Measurements from ENCODE around the gene MAB21L2.
"Not testable (repeated sequence)": the region's sequence is repeated elsewhere in the genome, so short reads cannot be mapped to it uniquely, and the experiment has no call there.

Gene MAB21L2

DNA sequence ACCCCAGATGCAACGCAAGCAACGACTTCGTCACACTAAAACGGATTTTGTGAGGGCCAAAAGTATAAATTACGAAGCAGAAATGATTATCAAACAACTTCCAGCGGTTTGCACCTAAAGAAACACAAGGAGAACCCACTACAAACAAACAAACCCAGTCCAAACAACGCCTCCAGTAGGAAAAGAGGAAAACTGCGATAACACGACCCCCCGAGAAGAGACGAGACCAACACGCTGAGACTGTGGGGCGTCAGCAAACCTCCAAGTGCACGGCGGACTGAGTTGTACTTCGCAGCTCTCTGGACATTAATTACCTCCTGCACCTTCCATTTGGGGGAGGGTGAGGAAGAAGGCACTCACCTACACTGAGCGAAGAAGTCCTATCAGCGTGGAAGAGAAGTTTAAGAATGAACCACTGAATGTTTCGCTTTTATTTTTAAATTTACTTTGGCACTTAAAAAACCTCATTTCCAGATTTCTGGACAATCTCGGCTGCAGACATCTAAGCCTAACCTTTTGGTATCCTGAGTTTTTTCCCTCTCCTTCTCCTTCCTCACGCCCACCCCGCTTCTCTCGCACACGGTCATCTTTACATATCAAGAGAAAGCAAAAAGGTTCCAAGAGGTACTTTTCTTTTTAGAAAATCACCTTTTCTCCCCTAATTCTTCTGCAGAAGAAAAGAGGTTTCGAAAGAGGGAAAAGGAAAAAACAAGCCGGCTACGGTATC, at the start of gene MAB21L2:
MAB21L2 (plus strand) TSS at position 6 of the 727 bp plus-strand sequence. CDS start 879 bp downstream, outside the sequence.
- DNase-seq: no peak

DNA sequence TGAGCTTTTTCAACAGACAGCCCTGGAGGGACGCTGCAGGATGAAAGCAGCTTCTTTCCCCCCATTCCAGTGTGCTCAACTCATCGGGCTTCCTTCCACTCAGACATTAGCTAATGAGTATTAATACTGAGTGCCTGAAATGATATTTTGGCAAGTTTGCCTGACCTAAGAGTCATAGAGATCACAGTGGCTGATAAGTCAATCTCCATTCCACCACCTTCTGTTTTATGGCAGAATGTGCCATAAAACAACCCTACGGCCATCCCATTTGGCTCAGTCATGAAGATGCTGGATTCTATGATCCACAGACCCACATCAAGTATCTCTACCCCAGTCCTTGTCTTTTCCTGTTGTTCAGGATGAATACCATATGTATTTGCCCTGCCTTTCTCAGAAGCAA, 48.3 kb upstream of the MAB21L2 start:
- DNase-seq: peak; percentile 30

DNA sequence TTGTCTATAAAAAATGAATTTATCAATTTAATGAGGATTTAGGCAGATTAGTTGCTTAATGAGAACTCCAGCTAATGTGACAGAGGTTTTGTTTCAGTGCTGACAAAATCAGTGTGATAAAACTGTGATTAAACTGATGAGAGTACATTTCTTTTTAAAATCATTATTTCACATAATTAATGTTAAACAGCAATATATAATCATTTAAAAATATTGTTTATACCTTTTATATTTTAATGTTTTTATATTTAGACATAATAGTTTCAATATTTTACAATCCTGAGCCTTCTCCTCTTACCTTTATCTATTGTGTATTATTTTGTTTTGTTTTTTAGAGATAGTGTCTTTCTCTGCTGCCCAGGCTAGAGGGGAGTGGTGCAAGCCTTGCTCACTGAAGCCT, 47.1 kb upstream of the MAB21L2 start:
- no peak for DNase-seq

DNA sequence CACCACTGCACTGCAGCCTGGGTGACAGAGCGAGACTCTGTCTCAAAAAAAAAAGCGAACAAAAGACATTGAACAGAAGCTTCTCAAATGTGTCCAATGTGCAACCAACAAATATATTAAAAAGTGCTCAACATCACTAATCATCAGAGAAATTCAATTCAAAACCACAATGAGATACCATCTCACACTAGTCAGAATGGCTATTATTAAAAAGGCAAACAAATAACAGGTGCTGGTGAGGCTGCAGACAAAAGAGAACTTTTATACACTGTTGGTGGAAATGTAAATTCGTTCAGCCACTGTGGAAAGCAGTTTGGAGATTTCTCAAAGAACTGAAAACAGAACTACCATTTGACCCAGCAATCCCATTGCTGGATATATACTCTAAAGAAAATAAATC, 44.0 kb upstream of the MAB21L2 start:
- DNase-seq: not testable (repeated sequence)

DNA sequence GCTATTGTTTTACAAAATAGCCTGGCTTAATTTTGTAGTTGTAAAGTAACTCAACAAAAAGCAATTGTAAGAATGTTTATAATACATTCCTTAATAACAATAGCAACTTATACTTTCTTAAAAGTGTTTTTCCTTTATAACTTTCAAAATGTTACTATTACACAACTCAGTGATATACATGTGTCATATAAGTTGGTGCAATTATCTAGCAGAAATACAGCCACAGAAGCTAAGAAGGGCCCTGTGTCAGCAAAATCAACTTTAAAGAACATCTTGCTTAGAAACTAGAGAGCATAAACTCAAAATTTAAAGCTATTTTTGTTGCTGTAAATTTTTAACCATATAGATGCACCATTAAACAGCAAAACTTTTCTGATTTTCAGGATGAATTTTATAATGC, 41.4 kb upstream of the MAB21L2 start:
- DNase-seq: no peak

DNA sequence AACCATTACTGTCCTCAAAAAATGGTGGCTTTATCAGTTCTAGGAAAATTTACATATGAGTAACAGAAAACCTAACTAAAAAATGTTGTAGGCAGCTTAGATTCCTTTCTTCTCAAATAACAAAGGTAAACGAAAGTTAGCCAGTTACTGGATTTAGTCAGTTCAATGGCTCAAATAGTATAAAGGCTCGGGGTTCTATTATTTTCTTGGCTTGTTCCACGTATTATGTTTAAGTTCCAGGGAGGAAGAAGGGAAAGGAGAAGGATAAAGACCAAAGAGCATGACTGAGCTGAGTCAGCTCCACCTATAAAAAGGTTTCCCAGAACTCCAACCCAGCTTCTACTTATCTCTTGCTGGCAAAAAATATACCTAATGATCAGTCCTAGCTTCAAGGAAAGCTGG, 41.0 kb upstream of the MAB21L2 start:
- no peak for DNase-seq

DNA sequence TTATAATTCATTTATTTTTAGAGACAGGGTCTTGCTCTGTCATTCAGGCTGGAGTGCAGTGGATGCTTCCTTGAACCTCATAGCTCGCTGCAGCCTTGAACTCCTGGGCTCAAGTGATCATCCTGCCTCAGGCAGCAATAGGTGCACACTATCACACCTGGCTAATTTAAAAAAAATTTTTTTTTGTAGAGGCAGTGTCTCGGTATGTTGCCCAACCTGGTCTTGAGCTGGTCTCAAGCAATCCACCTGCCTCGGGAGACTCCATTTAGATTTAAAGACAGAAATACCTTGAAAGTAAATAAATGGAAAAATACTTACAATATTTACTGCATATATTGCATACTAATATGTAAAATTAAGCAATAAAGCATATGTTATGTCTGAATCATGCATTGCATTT, 40.3 kb upstream of the MAB21L2 start:
- no peak for DNase-seq

DNA sequence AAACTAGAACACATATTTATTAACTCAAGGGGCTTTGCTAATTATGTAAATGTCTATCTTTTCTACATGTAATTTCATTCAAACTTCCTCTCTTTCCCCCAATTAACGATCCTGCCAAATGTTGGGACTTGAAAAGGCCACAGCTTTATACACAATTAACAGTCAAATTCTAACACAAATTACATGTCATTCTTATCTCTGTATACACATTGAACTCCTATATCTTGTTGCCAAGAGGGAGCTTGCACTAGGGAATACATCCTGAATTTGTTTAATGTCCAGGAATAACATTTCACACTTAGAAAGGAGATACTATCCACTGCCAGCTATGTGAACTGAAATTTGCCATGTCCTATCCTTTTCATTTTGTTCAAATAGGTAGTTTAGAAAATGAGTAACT, 38.9 kb upstream of the MAB21L2 start:
- peak; percentile 30 for DNase-seq

DNA sequence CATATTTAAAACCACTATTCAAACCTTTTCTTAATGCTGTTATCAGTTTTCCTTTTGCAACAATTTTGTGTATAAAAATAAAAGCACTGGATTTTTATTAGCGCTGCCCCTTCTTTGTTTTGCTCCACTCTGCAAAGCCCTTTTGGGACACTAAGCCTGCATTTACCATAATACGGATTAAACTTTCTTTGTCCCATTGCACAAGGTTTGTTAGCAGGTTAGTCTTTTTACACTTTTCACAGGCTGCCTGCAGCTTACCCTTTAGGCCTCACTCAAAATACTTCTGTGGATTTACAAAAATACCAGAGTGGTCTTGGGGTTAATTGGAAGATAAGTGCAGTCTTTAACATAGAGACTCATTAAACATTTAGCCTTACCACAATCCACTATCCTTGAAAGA, 35.7 kb upstream of the MAB21L2 start:
- DNase-seq: no peak

DNA sequence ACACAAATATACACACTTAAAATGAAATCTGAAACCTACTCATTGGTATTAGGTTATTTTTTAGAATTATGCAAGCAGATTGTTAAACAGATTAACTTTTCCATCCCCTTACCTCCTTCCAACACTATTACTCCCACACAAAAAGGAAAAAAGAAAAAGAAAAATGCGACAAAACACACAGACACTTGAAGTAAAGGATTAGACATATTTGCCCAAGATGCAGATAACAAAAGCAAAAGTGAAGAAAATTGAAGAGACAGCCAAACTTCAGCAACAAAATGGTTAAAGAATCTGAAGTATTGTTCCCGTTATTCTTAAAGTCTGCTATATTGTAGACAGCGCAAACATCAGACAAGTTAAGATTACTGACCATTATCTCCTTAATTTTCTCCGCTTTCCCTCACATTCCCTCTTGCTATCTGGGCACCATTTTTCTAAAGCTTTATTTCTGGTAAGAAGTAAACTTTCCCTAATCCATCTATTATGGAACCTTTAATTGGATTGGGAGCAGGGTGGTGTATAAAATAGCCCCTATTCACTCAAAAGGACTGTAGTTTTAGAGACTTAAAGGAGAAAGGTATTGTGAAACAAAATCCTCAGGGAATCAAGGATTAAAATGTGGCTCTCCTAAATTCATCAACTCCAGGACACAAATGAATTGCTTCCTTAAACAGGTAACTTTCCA, 34.7 kb upstream of the MAB21L2 start:
- DNase-seq: no peak

DNA sequence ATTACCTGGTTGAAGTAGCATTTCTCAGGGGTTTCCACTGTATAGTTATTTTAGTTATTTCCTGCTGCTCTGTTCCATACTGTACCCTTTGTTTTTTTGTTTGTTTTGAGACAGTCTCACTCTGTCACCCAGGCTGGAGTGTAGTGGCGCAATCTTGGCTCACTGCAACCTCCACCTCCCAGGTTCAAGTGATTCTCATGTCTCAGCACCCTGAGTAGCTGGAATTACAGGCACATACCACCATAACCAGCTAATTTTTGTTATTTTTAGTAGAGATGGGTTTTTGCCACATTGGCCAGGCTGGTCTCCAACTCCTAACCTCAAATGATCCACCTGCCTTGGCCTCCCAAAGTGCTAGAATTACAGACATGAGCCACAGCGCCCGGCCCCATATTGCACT, 24.1 kb upstream of the MAB21L2 start:
- DNase-seq: not testable (repeated sequence)

DNA sequence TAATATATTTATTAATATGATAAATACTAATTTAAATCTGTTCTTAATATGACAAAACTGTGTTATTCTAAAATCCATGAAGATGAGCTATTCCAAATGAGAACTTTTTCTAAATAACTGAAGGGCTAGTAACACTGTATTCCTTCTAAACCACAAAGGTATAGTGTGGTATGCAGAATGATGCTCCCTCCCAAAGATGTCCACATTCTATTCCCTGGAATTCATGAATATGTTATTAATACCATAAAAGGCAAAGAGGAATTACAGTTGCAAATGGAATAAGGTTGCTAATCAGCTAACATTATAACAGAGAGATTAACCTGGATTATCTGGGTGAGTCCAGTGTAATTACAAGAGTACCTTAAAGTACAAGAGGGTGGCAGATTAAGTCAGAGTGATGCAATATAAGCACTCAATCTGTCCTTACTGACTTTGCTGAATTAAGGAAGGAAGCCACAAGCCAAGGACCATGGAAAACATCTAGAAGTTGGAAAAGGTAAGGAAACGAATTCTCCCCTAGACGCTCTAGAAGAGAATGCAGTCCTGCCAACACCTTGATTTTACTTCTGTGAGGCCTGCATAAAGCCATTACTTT, 20.7 kb upstream of the MAB21L2 start:
- DNase-seq: no peak

DNA sequence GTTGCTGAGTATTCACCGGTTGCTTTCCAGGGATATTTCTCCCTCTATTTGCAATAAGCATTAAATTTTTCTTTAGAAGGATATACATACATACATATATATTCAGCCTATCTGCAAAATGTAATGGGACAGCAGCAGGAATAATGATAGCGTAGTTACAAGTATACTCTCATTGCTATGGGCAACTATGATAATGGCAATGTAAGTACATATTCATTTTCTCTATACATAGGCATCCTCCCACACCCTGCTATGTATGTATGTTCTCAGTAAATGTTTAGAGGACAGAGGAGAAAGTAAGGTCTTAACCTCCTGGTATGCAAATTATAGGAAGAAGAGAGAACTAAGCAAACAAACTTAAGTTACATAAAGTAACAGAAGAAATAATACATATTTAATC, 19.7 kb upstream of the MAB21L2 start:
- no peak for DNase-seq

DNA sequence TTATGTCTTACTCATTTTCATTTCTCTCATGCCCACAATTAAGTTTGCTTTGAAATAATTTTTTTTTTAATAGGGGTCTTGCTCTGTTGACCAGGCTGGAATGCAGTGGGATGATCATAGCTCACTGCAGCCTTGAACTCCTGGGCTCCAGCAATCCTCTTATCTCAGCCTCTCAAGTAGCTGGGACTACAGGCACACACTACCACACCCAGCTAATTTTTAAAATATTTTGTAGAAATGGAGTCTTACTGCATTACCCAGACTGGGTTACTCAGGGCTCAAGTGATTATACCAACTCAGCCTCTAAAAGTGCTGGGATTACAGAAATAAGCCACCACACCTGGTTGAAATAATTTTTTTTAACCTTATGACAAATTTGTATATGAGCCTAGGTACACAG, 19.2 kb upstream of the MAB21L2 start:
- DNase-seq: no peak

DNA sequence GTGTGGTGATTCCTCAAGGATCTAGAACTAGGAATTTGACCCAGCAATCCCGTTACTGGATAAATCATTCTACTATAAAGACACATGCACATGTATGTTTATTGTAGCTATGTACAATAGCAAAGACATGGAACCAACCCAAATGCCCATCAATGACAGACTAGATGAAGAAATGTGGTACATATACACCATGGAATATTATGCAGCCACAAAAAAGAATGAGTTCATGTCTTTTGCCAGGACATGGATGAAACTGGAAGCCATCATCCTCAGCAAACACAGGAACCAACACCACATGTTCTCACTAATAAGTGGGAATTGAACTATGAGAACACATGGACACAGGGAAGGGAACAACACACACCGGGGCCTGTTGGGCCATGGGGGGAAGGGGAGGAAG, 17.0 kb upstream of the MAB21L2 start:
- DNase-seq: not testable (repeated sequence)

DNA sequence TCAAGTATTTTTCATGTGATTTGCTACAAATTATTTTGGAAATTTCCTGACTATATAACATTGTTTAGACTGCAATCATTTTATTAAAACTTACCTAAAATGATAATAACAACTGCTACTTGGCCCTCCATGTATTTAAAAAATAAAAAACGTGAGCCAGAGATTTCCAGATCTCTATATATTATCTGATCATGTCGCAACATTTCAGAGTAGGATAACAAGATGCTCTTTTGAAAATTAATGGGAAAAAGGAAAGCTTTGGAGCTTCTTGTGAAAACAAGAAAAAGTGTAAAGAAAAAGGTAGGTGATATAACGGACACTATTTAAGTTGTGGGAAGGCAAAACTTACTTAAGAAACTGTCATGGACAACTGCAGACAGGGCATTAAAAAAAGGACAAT, 14.9 kb upstream of the MAB21L2 start:
- DNase-seq: no peak

DNA sequence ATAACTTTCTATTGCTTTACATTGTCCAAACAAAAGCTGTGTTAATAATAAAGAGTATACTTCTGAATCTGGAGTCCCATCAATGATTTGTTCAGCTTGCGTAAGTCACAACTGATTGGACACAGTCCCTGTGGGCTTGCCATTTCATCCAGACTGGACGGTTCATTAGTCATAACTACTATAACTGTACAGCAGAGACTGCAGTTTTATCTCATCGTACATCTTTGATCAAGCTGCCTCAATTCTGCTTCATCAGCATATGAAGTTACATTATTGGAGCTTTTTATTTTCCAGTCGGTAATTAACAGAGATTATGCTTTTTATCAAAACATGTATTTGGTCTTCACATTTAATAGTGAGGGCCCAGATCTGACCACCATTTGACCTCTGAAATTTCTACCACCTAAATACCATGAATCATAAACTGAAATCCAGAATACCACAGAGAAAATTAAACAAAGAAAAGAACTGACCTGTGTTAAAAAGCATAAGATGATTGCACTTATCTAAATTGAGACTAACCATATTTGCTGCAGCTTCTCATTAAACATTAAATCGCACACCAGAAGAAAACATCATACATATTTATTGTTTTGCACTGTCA, 12.5 kb upstream of the MAB21L2 start:
- DNase-seq: peak; percentile 75

DNA sequence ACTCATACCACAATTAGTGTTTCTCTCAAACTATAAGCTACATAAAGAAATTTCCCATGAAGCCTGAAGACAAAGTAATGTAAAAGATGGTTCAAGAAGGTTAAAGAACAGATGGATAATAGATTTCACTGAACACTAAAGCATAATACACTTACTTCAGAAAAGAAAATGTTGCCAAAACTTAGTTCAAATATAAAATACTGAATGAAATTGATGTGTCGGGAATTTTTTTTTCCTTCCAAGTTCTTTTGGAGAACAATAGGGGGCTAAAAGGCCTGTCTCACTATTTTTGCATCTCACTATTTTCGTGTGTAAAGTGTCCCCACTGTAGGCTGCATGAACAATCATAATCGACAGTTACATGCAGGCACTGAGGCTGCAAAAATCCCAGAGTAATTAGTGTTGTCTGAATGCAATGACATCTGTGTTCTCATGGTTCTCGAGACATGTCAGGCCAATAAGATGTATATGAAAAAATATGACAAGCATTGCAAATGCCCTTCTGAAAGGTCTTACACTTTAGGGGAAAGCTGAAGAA, 11.9 kb upstream of the MAB21L2 start:
- peak; percentile 29 for DNase-seq

DNA sequence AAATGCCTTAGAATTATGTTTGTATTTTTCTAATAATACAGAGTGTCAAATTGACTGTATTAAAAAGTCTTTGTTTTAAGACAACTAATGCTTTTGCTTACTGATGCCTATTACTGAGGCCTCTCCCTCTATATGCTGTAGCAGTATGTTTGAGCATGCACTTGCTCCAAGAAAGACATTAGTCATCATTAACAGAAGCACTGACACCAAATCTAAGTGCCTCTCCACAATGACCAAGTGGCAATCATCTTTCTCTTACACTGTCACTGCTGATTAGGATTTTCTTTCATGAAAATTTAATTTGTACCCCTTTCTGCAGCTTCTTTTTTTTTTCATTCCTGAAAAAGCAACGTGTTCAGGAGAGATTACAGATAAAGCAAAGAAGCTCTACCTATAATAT, 11.1 kb upstream of the MAB21L2 start:
- DNase-seq: peak; percentile 53

DNA sequence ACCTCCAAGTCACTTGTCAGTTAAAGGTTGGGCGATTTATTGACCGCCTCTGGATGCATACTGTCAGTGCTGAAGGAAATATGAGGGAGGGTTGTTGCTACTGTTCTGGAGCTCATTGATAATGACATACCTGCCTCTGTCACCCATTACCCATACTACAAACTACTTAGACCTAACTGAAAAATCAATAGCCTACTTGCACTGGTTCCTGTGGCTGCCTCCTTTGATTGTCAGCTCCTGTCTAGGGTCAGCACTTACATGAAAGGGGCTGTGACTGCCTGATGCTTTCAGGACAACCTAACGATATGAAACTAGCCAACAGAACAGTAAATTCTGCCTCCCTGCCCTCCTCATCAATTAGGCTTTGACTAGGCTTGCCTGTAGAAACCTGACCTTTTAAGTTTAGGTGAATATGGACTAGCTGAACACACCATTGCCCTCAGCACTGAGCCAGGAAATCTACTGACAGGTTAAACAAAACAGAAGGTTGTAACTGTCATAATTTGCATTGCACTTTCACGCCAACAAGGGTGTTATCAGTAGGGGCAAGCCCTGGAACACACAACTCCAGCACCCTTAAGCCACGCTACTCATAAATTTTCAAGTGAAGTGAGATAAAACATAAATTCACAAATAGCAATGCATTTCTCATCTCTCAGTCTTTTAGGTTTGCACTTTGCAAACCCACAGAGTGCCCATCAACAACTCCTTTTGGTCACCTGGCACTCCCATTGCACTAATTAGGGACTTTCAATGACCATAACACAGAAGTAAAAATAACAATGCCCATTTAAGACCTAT, 9.0 kb upstream of the MAB21L2 start:
- DNase-seq: peak; percentile 30

DNA sequence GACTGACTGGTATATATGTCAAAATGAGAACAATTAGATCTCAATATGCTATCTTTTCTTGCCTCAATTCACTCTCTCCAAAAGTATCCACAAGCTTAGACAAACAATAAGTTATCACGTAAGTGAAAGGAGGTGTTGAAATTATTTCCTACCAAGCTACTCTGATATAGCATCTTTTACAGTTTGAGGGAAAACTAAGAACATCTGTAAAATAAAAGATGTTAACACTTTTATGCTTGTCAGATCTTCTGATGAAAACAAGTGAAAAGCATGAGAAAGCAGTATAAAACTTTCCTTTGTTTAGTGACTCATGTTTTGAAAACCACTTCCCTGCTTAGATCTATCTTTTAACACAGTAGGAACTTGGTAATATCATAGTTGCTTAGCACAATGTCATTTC, 8.4 kb upstream of the MAB21L2 start:
- DNase-seq: no peak

DNA sequence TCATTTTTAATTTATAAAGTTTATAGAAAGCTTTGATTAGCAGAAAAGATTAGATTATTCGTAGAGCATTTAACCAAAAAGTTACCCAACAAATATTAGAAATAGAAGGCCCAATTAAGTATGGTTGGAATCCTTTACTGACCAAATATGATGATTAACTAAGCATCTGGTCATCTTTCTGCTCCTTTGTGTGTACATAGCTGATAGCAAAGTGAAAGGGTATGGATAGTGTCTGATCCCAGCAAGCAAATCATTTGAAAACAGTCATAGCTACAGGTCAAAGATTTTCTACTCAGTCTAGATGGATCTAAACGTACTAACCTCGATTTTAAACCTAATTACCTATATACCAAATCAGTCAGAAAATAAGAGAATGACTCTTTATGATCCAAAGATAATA, 7.3 kb upstream of the MAB21L2 start:
- DNase-seq: peak; percentile 3

DNA sequence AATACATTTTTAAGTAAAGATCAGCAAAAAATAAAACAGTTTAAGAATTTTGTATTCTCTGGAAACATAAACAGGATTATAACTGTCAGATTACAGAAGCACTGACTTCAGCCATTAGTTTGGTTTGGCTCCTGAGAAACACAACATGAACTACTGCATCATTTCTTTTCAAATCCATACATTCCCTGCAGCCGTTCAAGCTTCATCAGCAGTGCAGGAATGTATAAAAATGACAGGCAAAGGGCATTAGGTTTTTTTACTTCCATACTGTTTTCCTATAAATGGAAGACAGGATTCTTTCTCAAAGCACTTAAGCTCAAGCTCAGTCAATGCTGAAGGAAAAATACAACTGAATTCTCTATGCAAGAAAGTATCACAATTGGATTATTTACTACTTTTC, 4.2 kb upstream of the MAB21L2 start:
- no peak for DNase-seq

Measured in NCI-H69 (cell line).